A549 (cell line): ENCODE measurements around the gene BCR.

ENCODE experiments used
- CHD2 ChIP-seq: fragments of 150-350 bp; IDR thresholded peaks from 2 replicates; pipeline ENCODE4 v1.6.1; 2014; ENCODE audit warnings: low read length; ENCODE audit not compliant: partially characterized antibody
- CTCF ChIP-seq: fragments of >200 bp; sonication (Bioruptor Twin); formaldehyde crosslinking; IDR thresholded peaks from 3 replicates; pipeline ENCODE4 v1.5.1; 2016
- E2F6 ChIP-seq: IDR thresholded peaks from 2 replicates; pipeline ENCODE4 v1.6.1; 2012; ENCODE audit warnings: low read depth, borderline replicate concordance
- EP300 ChIP-seq, 2 experiments: fragments of >200 bp; sonication (Bioruptor Twin); formaldehyde crosslinking; IDR thresholded peaks; 2 replicates in 1 of 2; 3 replicates in 1 of 2; pipeline ENCODE4 v1.6.1; 2016 to 2017
- HDAC2 ChIP-seq: fragments of 200-600 bp; sonication (generic); IDR thresholded peaks from 2 replicates; pipeline ENCODE4 v1.6.1; 2016
- KDM1A ChIP-seq: fragments of 200-600 bp; sonication (generic); IDR thresholded peaks from 2 replicates; pipeline ENCODE4 v1.6.1; 2016; ENCODE audit warnings: low read depth, mild to moderate bottlenecking
- POLR2A ChIP-seq: IDR thresholded peaks from 2 replicates; pipeline ENCODE4 v1.6.1; 2012; ENCODE audit warnings: mild to moderate bottlenecking, low read length
- RAD21 ChIP-seq, 2 experiments: fragments of >200 bp in 1 of 2; sonication (Bioruptor Twin) in 1 of 2; formaldehyde crosslinking in 1 of 2; IDR thresholded peaks in 1 of 2; conservative IDR thresholded peaks in 1 of 2; 2 replicates in 1 of 2; 3 replicates in 1 of 2; pipeline ENCODE4 v1.6.1; 2012 to 2018; ENCODE audit warnings: inconsistent platforms in 1 of 2
- TP53 ChIP-seq: fragments of 250-450 bp; sonication (Bioruptor Pico); IDR thresholded peaks from 2 replicates; pipeline ENCODE4 v1.5.0; 2021; ENCODE audit warnings: mild to moderate bottlenecking, moderate library complexity
- USF2 ChIP-seq: fragments of 450-650 bp; IDR thresholded peaks from 2 replicates; pipeline ENCODE4 v1.6.1; 2014; ENCODE audit warnings: antibody characterized with exemption

- TF ChIP-seq EP300 (IDR thresholded peaks at IDR 0.05) (no peak), CHD2 (no peak), CTCF (no peak), HDAC2 (no peak), RAD21 (conservative IDR thresholded peaks at IDR 0.05 in 1 of 2, IDR thresholded peaks at IDR 0.05 in 1 of 2) (no peak), E2F6 (no peak), USF2 (no peak), POLR2A (no peak), KDM1A (no peak), TP53 (CRISPR knock-in tag) (no peak)
These were observed 39.0 kb downstream of the BCR start for GRCh38 chr22:23219317-23219716.
